ENCODE measurements around the gene FANCC.

DNA sequence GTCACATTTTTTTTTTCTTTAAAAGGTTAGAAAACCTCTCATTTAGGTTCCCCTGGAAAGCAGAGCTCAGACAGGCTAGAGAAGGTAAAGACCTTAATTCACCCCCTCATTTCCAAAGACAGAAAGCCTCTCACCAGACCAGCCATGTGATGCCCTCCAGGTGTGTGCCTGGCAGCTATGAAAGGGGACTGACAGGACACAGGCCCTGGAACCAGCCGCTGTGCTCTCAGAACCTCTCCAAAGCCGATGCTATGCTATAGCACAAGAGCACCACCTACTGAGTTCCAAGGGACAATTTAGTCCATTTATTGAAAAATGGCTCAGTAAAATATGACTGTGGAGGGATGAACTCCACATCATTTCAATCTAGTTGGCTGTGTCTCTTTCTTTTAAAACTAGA is 48.8 kb downstream of the FANCC start:
- TF ChIP-seq, protein P1, sequence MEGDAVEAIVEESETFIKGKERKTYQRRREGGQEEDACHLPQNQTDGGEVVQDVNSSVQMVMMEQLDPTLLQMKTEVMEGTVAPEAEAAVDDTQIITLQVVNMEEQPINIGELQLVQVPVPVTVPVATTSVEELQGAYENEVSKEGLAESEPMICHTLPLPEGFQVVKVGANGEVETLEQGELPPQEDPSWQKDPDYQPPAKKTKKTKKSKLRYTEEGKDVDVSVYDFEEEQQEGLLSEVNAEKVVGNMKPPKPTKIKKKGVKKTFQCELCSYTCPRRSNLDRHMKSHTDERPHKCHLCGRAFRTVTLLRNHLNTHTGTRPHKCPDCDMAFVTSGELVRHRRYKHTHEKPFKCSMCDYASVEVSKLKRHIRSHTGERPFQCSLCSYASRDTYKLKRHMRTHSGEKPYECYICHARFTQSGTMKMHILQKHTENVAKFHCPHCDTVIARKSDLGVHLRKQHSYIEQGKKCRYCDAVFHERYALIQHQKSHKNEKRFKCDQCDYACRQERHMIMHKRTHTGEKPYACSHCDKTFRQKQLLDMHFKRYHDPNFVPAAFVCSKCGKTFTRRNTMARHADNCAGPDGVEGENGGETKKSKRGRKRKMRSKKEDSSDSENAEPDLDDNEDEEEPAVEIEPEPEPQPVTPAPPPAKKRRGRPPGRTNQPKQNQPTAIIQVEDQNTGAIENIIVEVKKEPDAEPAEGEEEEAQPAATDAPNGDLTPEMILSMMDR (IDR thresholded peaks at IDR 0.05 in 8 of 11, conservative IDR thresholded peaks at IDR 0.05 in 3 of 11) = no peak
- TF ChIP-seq POLR2A (IDR thresholded peaks at IDR 0.05) = no peak

All from spleen (tissue), 7 donors.